ENCODE measurements around the gene CENPQ. TPM values are rescaled to one million over a fixed set of nuclear protein-coding genes. Genes with fewer than 3 reads are reported as not detected.

The CENPQ gene
- total and polyA plus RNA-seq, 2 of the 8 experiments (the other 6 are each of a cell fraction or from before 2014, with no cell fraction given) = 9.4 to 19.6 TPM

GRCh38 chr6:49531774-49532569, 68.8 kb downstream of the CENPQ start:
- Histone ChIP-seq H4K8ac (ENCODE audit: extremely low read depth, insufficient read depth, low read length) (no peak overlapping the region), H3K27me3 (replicated peaks in 1 of 4; ENCODE audit: control insufficient read depth in 3 of 4, extremely low read depth in 1 of 4, insufficient read depth in 3 of 4, low read length in 3 of 4) (no peaks in the 10 kb centered on the region), H3K23me2 (ENCODE audit: low read depth, low read length) (no peaks in the 10 kb centered on the region), H2BK5ac (ENCODE audit: low read depth, low read length) (no peak overlapping the region), H3K9ac (replicated peaks in 1 of 4; ENCODE audit: extremely low read depth in 1 of 4, low read depth in 3 of 4, low read length in 3 of 4) (no peak overlapping the region), H3K4ac (replicated peaks; ENCODE audit: insufficient read length, low read depth, low read length) (no peak overlapping the region), H3K4me1 (replicated peaks in 1 of 4; ENCODE audit: control insufficient read depth in 3 of 4, insufficient read depth in 4 of 4, low read length in 3 of 4) (peaks cover 0 to 5% (median 2%) of the 10 kb centered on the region in 4 experiments; a peak in 1 of 7 replicates), H3K56ac (replicated peaks; ENCODE audit: insufficient read length, low read depth, low read length) (no peak overlapping the region), H3K36me3 (ENCODE audit: control insufficient read depth in 2 of 4, insufficient read depth in 4 of 4, low read length in 3 of 4) (no peaks in the 10 kb centered on the region), H2BK12ac (ENCODE audit: low read depth, low read length) (no peak overlapping the region), H2BK120ac (replicated peaks; ENCODE audit: low read depth, low read length) (no peak overlapping the region), H3K18ac (ENCODE audit: extremely low read depth, low read length) (no peak overlapping the region), H3K79me2 (ENCODE audit: control insufficient read depth in 1 of 2, insufficient read depth in 2 of 2, low read length in 2 of 2) (no peaks in the 10 kb centered on the region), H2AK5ac (ENCODE audit: low read depth, low read length) (no peak overlapping the region), H4K20me1 (replicated peaks in 1 of 2; ENCODE audit: control insufficient read depth in 1 of 2, insufficient read depth in 2 of 2, low read length in 2 of 2) (no peaks in the 10 kb centered on the region), H3K4me2 (ENCODE audit: insufficient read depth in 1 of 2, low read depth in 2 of 2, low read length in 2 of 2) (no peak overlapping the region), H4K91ac (replicated peaks; ENCODE audit: insufficient read length, low read length) (no peak overlapping the region), H3K27ac (ENCODE audit: low read depth, low read length) (no peak overlapping the region), H2BK15ac (ENCODE audit: low read length) (no peak overlapping the region), H2AFZ (ENCODE audit: low read length) (no peak overlapping the region), H2BK20ac (ENCODE audit: low read length) (no peak overlapping the region), H3K4me3 (ENCODE audit: extremely low read depth in 1 of 4, insufficient read depth in 2 of 4, low read depth in 3 of 4, low read length in 4 of 4) (no peak overlapping the region), H3K14ac (ENCODE audit: insufficient read length) (no peak overlapping the region), H4K5ac (ENCODE audit: insufficient read length, low read depth, low read length) (no peak overlapping the region), H3K79me1 (ENCODE audit: low read depth, low read length) (no peaks in the 10 kb centered on the region), H3K23ac (ENCODE audit: insufficient read length) (no peak overlapping the region), H3K9me3 (ENCODE audit: insufficient read depth in 2 of 2, low read depth in 1 of 2, low read length in 1 of 2) (no peaks in the 10 kb centered on the region)
- WGBS, 2 experiments (ENCODE audit: extremely low coverage in 1 of 2, insufficient coverage in 1 of 2, insufficient read length in 1 of 2, insufficient replicate concordance in 2 of 2, low coverage in 1 of 2, low lambda C conversion rate in 2 of 2, missing lambda C conversion rate in 1 of 2) = 26% methylated on average over 3 of the region's 3 CpGs; no CpG with 5 or more reads in 1 of the 2 experiments
- ChIA-PET POLR2A (ENCODE audit: partially characterized antibody) (no interaction called here), CTCF (ENCODE audit: partially characterized antibody) (interaction anchor here (0.5 to 4.5 kb wide), 39 partner anchors 8 to 1801 kb away, joined by 3 to 43 read pairs (median 4); partner anchors contain the start of gene C6orf141)
- DNase-seq (ENCODE audit: low read depth in 1 of 2, low spot score in 2 of 2) (no peak), FAIRE-seq (peak; percentile 66)
- TF ChIP-seq NANOG (IDR thresholded peaks at IDR 0.05; ENCODE audit: insufficient read depth, low read depth, low read length, poor library complexity, severe bottlenecking) (no peak), RAD21 (IDR thresholded peaks at IDR 0.05 in 1 of 2, conservative IDR thresholded peaks at IDR 0.05 in 1 of 2; ENCODE audit: low read depth in 2 of 2, low read length in 2 of 2) (peak in 1 of 2 experiments; percentile 71), EZH2 (IDR thresholded peaks at IDR 0.05; ENCODE audit: low read depth, low read length, severe bottlenecking) (no peak)
- TF ChIP-seq, protein P1, sequence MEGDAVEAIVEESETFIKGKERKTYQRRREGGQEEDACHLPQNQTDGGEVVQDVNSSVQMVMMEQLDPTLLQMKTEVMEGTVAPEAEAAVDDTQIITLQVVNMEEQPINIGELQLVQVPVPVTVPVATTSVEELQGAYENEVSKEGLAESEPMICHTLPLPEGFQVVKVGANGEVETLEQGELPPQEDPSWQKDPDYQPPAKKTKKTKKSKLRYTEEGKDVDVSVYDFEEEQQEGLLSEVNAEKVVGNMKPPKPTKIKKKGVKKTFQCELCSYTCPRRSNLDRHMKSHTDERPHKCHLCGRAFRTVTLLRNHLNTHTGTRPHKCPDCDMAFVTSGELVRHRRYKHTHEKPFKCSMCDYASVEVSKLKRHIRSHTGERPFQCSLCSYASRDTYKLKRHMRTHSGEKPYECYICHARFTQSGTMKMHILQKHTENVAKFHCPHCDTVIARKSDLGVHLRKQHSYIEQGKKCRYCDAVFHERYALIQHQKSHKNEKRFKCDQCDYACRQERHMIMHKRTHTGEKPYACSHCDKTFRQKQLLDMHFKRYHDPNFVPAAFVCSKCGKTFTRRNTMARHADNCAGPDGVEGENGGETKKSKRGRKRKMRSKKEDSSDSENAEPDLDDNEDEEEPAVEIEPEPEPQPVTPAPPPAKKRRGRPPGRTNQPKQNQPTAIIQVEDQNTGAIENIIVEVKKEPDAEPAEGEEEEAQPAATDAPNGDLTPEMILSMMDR (IDR thresholded peaks at IDR 0.05; ENCODE audit: control extremely low read depth in 1 of 3, insufficient read depth in 1 of 3, low read depth in 1 of 3, low read length in 3 of 3) = peak in 2 of 3 experiments; percentile 65 to 94; a peak in 2 of 4 replicates

Data from H1 (cell line).